Bronchial epithelial cell (primary cell): ENCODE results near the gene DLGAP5. TPM values are rescaled to one million over a fixed set of nuclear protein-coding genes. Genes with fewer than 3 reads are reported as not detected.

Experiments used
- DNase-seq: peaks from one replicate; pipeline ENCODE4 v3.0.0-alpha.2; 2010; ENCODE audit warnings: low read depth
- FAIRE-seq: peaks from 2 replicates; lab custom pipeline; 2011; peaks lifted over from hg19 to GRCh38; lab: Jason Lieb, UNC
- H3K27me3 ChIP-seq: 2 replicates; pipeline ENCODE4 v1.5.1; 2011; ENCODE audit warnings: low read length; ENCODE audit not compliant: control insufficient read depth, insufficient read depth
- H3K36me3 ChIP-seq: 2 replicates; pipeline ENCODE4 v1.5.1; 2011; ENCODE audit warnings: low read length; ENCODE audit not compliant: control insufficient read depth, insufficient read depth
- H3K4me3 ChIP-seq: 2 replicates; pipeline ENCODE4 v1.5.1; 2011; ENCODE audit warnings: mild to moderate bottlenecking, low read depth, low read length, control low read depth
- CTCF ChIP-seq: IDR thresholded peaks from 2 replicates; pipeline ENCODE4 v1.5.1; 2011; ENCODE audit warnings: mild to moderate bottlenecking, moderate library complexity, low read length, control low read depth, inconsistent platforms; ENCODE audit not compliant: insufficient read depth, severe bottlenecking
- total RNA-seq: library from RNA; depleted of rRNA; stranded (reverse); fragments of >200 nt; gene quantifications from 2 replicates; pipeline ENCODE4 v1.2.1, GENCODE V29; 2014

The DLGAP5 gene
- total RNA-seq, 1 donor from 2014 or later = 0.26 TPM

- no peak for DNase-seq
- no peak for TF ChIP-seq CTCF
- FAIRE-seq = no peak
Measured at GRCh38 chr14:55105991-55106390, 85.4 kb downstream of the DLGAP5 start.

GRCh38 chr14:55103971-55104954 lies 87.1 kb downstream of the DLGAP5 start:
- Histone ChIP-seq H3K4me3 (no peak overlapping the region), H3K36me3 (no peaks in the 10 kb centered on the region), H3K27me3 (no peaks in the 10 kb centered on the region)
- no peak for TF ChIP-seq CTCF
- DNase-seq = no peak
- FAIRE-seq = no peak

More at GRCh38 chr14:55105991-55106390, 85.4 kb downstream of the DLGAP5 start:
- no peaks in the 10 kb centered on the region for H3K36me3 ChIP-seq
- H3K27me3 ChIP-seq = no peaks in the 10 kb centered on the region
- no peak overlapping the region for H3K4me3 ChIP-seq

GRCh38 chr14:55103005-55103640 lies 88.3 kb downstream of the DLGAP5 start:
- peak overlapping the region; percentile 40 for H3K4me3 ChIP-seq
- H3K27me3 ChIP-seq = no peaks in the 10 kb centered on the region
- DNase-seq = peak; percentile 99
- peak; percentile 43 for FAIRE-seq
- TF ChIP-seq CTCF = no peak
- H3K36me3 ChIP-seq = no peaks in the 10 kb centered on the region

GRCh38 chr14:55102141-55102621 lies 89.2 kb downstream of the DLGAP5 start:
- no peaks in the 10 kb centered on the region for H3K27me3 ChIP-seq
- DNase-seq (peak; percentile 92), FAIRE-seq (no peak)
- no peak overlapping the region for H3K4me3 ChIP-seq
- no peak for TF ChIP-seq CTCF
- H3K36me3 ChIP-seq = no peaks in the 10 kb centered on the region

- FAIRE-seq = no peak
Measured at GRCh38 chr14:55101698-55102097, 89.7 kb downstream of the DLGAP5 start.

More at GRCh38 chr14:55101698-55102097, 89.7 kb downstream of the DLGAP5 start:
- no peak for TF ChIP-seq CTCF
- H3K27me3 ChIP-seq = no peaks in the 10 kb centered on the region
- H3K36me3 ChIP-seq = no peaks in the 10 kb centered on the region
- no peak overlapping the region for H3K4me3 ChIP-seq
- DNase-seq = no peak
